Activated CD8-positive, alpha-beta memory T cell treated with anti-CD3 and anti-CD28 coated beads, Interleukin-2, amount 50 U/mL, for 24 hours (primary cell): ENCODE results near the gene RHOXF1.
"Not testable (repeated sequence)": the region's sequence is repeated elsewhere in the genome, so short reads cannot be mapped to it uniquely, and the experiment has no call there.

ENCODE experiments used
- DNase-seq: peaks from one replicate; pipeline ENCODE4 v3.0.0-alpha.2; 2020; ENCODE audit errors: extremely low read depth

The RHOXF1 gene

DNA sequence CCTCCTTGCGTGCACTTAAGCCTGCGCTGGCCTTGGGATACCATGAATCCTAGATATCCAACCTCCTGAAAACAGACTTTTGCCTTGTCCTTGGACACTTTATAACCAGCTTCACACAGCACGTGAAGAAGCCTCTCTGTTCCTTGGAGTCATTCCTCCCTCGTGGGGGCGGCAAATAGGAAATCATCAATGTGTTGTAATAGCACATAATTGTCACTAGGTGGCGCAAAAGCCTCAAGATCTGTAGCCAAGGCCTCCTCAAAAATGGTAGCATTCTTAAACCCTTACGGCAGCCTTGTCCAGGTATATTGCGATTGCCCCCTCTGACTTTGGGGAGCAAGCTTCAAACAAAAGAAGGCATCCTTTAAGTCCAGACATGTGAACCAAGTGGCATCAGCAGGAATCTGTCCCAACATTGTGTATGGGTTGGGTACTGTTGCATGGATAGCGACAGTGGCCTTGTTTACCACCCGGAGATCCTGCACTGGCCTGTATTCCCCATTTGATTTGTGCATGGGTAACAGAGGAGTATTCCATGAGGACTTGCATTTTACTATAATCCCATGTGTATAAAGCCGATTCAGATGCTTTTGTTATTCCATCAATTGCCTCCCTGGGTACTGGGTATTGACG, 30.0 kb downstream of the RHOXF1 start:
- not testable (repeated sequence) for DNase-seq

DNA sequence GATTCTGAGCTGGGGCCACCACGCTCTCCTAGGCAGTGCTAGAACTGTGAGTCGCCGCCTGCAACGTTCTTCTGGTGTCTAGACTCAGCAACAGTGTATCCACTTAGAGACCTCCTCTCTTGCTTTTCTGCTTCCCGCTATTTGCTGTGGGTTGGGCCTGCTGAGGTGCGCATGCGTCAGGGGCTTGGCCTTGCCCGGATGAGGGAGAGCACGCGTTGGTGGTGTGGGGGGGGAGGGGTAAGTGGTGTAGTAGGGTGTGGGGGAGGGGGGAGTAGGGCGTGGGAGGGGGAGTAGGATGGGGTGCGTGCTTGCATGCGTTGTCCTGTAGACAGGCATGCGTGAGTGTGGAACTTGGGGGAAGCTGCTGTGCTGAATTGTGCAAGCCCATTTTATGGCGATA, 38.1 kb downstream of the RHOXF1 start, which contains the start of gene RHOXF2B:
TSS of gene RHOXF2B (minus strand) at position 101 of the 400 bp plus-strand sequence. CDS start 138 bp downstream, outside the sequence.
- not testable (repeated sequence) for DNase-seq

DNA sequence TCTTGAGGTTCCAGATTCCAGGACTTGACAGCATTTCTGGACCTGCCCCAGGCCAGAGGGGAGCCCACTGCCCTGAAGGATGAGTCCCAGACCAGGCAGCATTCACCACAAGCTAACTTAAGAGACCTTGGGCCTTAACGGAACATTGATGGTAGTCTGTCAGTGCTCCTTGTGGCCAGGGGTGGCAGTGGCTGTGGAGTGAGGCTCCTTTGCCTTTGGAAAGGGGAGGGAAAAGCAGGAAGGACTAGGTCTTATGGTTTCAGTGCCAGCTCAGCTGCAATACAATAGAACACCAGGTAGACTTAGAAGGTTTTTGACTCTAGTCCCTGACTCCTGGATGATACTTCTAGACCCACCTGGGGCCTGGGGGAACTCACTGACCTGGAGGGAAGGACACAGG, 49.5 kb downstream of the RHOXF1 start:
- DNase-seq, result not testable (repeated sequence)
